GM13976 (cell line): Measurements from ENCODE around the gene SPOCK1.

Source experiments
- DNase-seq: peaks from one replicate; pipeline ENCODE4 v3.0.0; 2012; ENCODE audit warnings: low spot score
- in situ Hi-C: fragments of 300-500 bp; cut with MboI; formaldehyde crosslinking; loops from one replicate; pipeline ENCODE4 v1.12.0; 2022; ENCODE audit warnings: low sequenced_read_pairs, mixed read lengths, inconsistent platforms; ENCODE audit not compliant: unreplicated experiment
- TF ChIP-seq, protein P1 (sequence below): IDR thresholded peaks from 2 replicates; pipeline ENCODE4 v1.5.1; 2012; ENCODE audit warnings: borderline replicate concordance, mild to moderate bottlenecking; ENCODE audit not compliant: insufficient read depth; ENCODE audit errors: extremely low read depth, missing control alignments, control extremely low read depth

Gene SPOCK1

DNA sequence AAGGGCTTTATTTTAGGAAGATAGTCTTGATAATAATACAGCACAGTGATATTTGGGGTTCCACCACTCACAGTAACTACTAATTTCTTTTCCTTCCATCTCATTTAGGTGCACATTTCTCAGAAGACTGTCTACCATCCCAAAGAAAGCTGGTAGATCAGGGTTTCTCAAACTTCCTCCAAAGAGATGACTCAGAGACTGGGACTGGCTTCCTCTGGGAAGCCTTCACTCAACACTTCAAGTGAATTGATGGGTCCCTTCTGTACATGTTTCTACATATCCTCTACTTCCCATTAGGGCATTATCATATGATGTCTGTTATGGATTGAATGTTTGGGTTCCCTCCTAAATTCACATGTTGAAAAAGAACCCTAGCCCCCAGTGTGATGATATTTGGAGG, 138.5 kb downstream of the SPOCK1 start:
- in situ Hi-C loops = no loop called here
- no peak for DNase-seq
- TF ChIP-seq, protein P1, sequence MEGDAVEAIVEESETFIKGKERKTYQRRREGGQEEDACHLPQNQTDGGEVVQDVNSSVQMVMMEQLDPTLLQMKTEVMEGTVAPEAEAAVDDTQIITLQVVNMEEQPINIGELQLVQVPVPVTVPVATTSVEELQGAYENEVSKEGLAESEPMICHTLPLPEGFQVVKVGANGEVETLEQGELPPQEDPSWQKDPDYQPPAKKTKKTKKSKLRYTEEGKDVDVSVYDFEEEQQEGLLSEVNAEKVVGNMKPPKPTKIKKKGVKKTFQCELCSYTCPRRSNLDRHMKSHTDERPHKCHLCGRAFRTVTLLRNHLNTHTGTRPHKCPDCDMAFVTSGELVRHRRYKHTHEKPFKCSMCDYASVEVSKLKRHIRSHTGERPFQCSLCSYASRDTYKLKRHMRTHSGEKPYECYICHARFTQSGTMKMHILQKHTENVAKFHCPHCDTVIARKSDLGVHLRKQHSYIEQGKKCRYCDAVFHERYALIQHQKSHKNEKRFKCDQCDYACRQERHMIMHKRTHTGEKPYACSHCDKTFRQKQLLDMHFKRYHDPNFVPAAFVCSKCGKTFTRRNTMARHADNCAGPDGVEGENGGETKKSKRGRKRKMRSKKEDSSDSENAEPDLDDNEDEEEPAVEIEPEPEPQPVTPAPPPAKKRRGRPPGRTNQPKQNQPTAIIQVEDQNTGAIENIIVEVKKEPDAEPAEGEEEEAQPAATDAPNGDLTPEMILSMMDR = no peak

DNA sequence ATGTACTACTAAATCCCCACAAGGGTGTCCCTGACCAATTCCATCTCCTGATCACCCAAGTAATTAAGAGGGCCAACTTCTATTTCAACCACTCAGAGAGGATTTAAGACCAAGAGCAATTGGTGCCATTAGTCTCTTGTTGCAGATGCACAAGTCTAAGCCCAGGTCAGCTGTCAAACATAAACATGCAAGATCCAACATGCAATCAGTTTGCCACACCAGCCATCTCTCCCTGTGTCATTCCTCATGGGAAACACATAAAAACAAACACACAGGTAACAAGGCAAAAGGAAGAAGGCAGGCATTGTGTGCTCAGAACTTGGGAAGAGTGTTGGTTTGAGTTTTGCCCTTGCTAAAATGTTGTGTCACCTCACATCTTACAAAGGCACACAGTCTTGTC, 139.2 kb downstream of the SPOCK1 start:
- in situ Hi-C loops = no loop called here
- no peak for DNase-seq
- TF ChIP-seq, protein P1 = no peak

DNA sequence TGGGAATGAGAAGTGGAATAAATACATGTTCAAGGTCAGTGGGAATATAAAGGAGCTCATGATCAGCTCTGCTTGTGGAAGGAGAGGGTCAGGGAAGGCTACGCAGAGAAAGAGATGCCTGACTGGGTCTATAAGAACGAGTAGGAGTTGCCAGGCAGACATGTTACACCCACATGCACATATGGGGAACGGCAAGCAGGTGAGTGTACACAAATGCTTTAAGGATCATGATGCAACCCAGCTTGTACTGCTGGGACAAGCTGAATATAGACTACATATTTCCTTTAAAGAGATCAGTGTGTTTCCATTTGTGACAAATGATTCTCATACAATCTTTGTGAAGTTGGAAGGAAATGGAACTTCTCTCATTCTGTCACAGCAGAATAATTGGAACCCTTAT, 141.7 kb downstream of the SPOCK1 start:
- TF ChIP-seq, protein P1 = no peak
- DNase-seq = no peak

DNA sequence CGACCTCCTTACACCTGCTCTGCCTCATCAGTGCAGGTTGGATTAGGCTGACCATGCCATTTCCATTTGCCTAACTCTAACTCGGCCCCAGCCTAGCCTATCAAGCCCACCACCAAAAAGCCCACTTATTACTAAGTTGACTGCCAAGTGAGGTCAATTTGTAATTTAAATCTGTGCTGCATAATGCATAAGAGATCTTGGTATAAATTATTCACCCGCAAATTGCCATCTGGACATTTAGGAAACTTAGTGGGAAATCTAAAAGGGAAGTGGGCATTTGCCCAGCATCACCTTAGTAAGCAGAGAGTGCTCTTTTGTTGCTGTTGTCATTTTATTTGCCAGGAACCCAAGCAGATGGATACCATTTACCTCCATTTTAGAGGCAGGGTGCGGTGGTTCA, 143.0 kb downstream of the SPOCK1 start:
- TF ChIP-seq, protein P1 = no peak
- in situ Hi-C loops = no loop called here
- no peak for DNase-seq

More for the DNA sequence above, 141.7 kb downstream of the SPOCK1 start:
- in situ Hi-C loops = no loop called here

DNA sequence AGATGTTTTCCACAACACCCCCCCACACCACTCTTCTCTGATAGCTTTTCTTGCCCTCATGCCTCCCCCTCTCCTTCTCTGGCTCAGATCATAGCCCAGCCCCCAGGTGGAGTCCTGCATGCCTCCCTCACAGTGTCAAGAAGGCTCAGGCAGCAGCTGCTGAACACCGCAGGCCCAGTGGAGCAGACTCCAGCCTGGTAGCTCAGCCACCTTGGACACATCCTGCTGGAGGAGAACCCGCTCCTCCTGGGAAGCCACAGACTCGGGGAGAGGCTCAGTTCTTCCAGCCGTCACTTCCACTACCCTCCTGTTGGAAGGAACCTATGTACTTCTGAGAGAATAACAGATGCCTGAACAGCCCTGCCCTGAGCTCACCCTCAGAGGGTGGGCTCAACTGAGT, 143.4 kb downstream of the SPOCK1 start:
- TF ChIP-seq, protein P1 = no peak
- DNase-seq = no peak
- in situ Hi-C loops = no loop called here

DNA sequence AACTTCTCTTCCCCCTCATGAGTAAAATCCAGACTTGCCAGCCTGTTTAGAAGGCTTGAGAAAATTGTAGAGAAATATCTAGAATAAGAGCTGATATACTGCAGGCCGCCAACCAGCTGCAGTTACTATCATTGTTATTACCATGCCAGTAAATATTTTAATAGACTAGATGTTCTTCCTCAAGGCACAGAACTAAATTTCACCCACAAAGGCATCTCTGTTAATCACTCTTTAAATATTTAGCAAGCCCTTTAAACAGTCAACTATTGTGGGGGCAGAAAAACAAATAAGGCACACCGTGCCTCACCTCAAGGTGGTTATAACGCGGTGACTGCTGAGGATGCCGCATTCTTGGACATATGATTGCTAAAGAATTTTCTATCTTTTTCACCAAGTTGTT, 147.0 kb downstream of the SPOCK1 start:
- in situ Hi-C loops = no loop called here
- TF ChIP-seq, protein P1 = no peak
- DNase-seq = no peak

DNA sequence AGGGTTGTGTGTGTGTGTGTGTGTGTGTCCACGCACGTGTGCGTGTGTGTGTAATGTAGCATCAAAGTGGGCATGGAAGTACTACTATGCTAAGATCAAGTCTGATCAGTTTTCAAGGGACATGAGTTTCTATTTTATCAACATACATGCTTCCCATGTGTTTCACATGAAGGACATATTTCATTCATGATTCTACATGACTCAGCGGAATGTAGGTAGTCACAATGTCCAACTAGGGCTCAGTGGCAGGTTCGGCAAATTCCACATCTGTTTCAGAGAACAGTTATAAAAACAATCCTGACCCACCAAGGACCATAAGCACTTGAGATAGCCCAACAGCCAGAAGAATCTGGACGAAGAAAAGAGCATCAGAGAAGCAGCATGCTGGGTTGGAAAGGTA, 148.3 kb downstream of the SPOCK1 start:
- DNase-seq = no peak
- TF ChIP-seq, protein P1 = no peak
- in situ Hi-C loops = no loop called here
